Right kidney (tissue), 1 donor: ENCODE data around the gene ART1.
"Not testable (repeated sequence)": the region's sequence is repeated elsewhere in the genome, so short reads cannot be mapped to it uniquely, and the experiment has no call there.

Experiments used
- DNase-seq: peaks from one replicate; pipeline ENCODE4 v3.0.0-alpha.2; 2016

Gene ART1

DNA sequence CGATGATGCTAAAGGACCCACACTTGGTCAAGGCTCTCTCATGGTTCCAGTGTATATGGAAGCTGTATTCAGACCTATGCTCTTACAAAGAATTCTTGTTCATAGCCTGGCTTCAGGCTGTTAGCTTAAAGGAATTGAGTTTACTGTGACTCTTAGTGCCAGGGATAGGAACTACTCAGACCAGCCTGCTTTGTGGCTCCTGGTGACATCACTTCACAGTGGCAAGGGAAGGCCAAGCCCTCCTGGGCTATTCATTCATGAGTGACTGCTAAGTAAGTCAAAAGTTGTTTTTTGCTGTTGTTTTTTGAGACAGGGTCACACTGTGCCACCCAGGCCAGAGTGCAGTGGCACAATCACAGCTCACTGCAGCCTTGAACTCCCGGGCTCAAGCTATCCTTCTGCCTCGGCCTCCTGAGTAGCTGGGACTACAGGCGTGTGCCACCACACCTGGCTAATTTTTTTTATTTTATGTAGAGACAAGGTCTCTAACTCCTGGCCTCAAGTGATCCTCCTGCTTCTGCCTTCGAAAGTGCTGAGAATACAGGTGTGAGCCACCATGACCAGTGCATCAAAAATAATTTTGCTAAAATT, 12.8 kb upstream of the ART1 start:
- no peak for DNase-seq

DNA sequence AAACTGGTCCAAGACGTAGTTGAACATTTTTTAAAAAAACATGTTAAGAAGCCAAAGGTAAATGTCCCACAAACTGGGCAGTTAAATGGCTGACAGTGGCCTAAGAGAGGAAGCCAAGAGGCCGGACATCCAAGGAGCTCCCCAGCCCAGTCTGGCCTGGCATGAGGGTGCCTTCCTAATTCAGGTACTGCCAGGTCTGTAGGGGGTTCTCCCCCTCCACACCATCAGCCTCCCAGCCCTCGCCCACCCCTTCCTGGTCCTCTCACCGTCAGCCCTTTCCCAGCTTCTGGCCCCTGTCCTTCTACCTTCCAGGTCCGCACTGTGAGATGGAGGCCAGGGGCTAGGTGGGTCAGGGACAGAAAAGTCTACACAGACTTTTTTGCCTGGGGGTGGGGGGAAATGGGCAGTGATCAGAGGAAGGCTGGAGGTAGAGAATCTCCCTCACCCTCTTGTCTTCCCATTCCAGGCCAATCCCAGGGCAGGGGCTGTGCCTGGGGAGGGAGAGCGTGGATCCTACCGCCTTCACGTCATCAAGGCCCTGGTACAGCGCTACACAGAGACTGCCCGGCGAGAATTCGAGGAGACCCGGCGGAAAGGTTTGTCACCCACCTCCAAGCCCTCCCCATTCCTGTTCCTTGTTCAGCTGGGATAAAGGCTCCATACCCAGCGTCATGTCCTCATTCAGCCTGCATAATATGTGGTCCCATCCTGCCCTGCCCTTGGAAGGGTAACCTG, 9.1 kb upstream of the ART1 start:
- no peak for DNase-seq

DNA sequence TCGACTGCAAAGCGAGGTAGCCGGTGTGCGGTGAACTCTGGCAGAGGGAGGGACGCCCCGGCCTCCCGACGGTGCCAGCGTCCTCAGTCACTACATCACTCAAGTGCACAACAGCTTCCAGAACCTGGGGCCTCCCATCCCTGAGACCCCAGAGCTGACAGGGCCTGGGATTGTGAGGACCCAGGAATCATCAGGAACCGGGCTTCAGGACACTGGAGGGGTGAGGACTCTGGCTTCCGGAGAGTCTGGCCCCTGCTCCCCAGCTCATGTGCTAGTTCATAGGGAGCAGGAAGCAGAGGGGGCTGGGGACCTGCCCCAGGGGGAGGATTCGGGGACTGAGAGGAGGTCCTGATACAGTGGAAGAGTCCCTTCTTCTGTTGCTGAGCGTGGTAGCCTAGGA, 7.7 kb upstream of the ART1 start:
- no peak for DNase-seq

DNA sequence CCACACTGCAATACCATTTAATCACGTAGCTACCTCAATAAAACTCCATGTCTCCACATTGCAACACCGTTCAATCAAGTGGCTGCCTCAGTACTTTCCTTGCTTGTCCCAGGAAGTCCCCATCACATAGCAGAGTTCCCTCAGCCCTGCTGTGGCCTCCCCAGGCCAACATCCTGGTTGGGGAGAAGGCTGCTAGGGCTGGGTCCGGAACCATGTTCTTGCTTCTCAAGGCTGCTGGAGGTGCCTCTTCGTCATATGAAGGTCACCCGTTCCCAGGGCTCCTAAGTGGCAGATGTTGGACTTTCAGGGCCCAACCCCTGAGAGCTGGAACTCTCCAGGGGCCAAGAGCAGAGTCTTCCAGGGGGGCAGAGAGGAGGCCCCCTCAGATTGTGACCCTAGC, 6.4 kb upstream of the ART1 start:
- no peak for DNase-seq

DNA sequence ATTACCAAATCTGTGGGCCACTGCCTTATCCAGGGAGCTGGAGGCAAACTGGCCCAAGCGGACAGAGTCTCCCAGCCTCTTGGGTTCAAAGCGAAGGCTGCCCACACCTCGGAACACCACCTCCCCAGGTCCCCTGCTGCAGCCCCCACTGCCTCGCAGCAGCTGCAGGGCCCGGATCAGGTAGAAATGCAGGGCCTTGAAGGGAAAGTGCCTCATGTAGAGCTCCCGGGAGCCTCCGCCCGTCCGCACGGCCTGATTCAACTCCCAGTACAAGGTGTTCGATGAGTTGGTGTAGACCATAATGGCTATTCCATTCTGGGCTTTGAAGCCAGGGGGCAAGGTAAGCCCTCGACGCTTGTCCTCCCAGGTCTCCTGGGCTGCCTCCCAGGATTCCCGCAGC, 5.1 kb upstream of the ART1 start:
- DNase-seq: no peak

DNA sequence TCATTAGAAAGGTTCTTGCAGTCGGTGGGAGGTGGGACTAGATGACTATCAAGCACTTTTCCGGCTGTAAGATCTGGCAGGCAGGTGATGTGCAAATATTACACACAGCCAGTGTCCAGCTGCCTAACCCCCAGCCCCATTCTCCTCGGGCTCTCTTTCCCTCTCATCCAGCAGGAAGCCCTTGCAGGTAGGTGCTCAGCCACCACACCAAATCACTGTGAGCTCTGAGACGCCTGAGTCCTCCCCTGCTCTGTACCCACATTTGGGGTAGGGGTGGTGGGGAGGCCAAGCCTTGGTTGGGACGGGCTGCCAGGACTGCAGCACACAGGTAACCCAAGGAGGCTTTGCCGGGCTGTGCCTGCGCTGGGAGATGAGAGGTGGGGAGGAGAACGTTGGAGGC, 3.7 kb upstream of the ART1 start:
- DNase-seq: no peak

DNA sequence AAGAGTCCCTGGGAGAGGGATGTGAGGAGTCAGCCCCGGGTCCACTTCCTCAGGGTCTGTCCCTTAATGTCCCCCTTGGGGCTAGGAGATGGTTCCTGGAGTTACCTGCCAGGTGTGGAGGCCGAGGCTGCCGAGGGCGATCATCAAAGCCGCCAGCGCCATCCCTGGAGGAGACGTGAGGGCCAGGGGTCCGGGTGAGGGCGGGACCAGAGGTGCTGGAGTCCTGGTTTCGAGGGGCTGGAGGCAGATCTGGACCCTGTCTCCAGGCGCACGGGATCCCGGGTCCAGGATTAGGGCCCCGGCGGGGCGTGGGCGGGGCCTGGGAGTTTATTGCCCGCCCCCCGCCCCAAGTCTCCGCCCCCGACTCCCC, 3.2 kb upstream of the ART1 start, which contains the start of gene ART5:
Gene ART5, minus strand, starts transcription at position 292 of the 370 bp plus-strand sequence. Its CDS starts 130 bp downstream, at position 162.
- DNase-seq: peak; percentile 52

DNA sequence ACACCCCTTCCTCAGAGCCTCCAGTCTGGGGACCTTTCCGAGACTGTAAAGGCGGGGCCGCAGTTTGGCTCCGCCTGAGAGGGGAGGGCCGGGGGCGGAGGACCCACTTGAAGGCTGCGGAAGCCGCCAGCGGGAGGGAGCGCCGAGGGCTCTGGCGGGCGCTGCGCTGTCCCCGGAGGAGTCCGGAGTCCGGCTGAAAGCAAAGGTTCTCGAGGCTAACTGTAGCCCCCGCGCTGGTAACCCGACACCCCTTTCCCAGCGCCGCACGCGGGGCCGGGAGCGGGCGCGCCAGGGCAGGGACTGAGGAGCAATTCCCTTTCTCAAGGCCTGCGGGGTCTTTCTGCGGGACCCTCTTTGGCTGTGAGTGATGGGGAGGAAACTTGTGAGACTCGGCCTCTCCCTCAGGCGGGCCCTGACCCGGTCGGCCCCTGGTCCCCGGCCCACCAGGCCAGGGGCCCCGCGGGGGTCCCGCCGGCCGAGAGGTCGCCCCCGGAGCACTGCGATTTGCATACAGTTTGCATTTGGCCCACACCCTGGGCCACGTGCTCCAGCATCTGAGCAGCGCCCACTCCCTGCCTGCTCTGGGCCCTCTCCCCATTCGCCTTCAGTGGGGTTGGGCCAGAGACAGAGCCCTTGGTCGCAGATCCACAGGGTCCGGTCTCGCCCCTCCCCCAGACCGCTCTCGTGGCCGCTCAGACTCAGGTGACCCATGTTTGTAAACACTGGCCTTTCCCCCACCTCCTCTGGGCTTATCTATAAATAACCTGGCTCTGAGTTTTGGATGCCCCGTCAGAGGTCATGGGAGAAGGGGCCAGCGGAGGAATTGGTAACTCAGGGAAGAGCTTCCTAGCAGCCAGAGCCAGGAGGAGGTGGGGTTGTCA, 2.6 kb upstream of the ART1 start:
- peak; percentile 96 for DNase-seq

DNA sequence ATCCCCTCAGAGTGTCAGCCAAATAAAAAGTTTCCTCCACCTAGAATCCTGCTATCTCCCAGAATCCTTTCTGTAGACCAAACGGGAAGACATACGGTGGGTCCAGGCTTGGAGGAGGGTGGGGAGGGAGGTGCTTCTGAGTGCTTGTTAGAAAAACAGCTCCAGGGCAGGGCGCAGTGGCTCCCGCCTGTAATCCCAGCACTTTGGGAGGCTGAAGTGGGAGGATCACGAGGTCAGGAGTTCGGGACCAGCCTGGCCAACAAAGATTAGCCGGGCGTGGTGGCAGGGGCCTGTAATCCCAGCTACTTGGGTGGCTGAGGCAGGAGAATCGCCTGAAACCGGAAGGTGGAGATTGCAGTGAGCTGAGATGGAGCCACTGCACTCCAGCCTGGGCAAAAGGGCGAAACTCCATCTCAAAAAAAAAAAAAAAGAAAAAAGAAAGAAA, 1.8 kb upstream of the ART1 start:
- DNase-seq: not testable (repeated sequence)

DNA sequence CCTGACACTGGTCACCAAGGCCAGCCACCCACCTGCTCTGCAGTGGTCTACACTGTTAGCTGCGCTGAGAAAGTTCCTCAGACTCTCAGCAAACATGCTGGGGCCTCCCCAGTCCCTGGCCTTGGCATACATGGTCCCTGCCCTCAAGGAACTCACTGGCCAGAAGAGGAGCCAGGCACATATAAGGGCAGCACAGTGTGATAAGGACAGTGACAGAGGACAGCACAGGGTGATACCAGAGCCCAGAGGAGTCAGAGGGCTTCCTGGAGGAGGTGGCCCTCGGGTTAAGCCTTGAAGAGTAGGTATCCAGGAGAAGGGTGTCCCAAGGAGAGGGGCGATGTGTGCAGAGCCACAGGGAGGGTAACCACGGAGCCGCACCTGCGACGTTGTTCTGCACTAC, 624 bp downstream of the ART1 start:
- no peak for DNase-seq

DNA sequence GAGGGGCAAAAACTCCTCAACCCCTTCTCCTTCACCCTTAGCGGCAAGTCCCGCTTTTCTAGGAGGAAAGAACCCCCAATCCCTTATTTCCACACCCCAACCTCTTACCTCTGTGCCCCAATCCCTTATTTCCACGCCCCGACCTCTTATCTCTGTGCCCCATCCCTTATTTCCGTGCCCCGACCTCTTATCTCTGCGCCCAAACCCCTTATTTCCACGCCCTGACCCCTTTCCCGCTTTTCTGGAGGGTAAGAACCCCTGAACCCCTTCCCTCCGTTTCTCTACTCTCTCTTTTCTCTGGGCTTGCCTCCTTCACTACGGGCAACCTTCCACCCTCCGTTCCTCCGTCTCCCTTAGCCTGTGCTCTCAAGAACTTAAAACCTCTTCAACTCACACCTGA, 3.9 kb downstream of the ART1 start:
- not testable (repeated sequence) for DNase-seq

DNA sequence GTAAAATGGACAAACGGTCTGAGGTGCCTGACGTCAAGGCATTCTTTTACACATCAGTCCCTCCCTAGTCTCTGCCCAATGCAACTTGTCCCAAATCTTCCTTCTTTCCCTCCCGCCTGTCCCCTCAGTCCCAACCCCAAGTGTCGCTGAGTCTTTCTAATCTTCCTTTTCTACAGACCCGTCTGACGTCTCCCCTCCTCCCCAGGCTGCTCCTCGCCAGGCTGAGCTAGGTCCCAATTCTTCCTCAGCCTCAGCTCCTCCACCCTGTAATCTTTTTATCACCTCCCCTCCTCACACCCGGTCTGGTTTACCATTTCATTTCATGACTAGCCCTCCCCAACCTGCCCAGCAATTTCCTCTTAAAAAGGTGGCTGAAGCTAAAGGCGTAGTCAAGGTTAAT, 4.4 kb downstream of the ART1 start:
- not testable (repeated sequence) for DNase-seq

DNA sequence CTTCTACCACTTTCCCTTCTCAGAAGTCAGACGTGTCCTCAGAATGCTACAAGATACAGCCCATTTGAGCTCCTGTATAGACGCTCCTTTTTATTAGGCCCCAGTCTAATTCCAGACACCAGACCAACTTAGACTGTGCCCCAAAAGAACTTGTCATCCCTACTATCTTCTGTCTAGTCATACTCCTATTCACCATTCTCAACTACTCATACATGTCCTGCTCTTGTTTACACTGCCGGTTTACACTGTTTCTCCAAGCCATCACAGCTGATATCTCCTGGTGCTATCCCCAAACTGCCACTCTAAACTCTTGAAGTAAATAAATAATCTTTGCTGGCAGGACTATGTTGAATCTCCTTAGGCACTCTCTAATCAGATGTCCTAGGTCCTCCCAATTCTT, 7.6 kb downstream of the ART1 start:
- DNase-seq: not testable (repeated sequence)

DNA sequence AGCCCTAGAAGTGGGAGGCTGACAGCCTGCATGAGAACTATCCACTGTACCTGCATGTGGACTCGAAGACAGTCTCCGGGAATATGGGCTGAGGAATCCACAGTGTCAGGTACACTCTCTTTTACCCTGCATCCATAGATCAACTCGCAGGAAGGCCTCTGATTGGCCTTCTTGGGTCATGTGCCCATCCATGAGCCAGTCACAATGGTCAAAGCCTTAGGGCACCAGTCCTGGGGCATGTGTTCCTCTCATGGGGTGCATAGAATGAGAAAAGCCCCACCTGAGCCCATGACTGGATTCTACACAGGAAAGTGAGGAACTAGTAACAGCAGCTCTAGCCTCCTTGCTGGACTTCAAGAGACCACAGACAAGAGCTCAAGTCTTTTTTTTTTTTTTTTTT, 10.6 kb downstream of the ART1 start:
- no peak for DNase-seq

DNA sequence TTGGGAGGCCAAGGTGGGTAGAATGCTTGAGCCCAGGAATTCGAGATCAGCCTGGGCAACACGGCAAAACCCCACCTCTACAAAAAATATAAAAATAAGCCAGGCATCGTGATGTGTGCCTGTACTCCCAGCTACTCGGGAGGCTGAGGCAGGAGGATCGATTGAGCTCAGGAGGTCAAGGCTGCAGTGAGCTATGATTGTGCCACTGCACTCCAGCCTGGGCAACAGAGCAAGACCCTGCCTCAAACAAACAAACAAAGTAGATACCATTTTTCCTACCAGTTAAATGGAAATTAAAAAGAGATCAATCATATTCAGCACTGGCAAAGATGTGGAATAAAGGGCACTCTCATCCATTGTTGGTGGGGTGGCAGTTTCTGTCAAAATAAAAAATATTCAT, 12.4 kb downstream of the ART1 start:
- DNase-seq: not testable (repeated sequence)

DNA sequence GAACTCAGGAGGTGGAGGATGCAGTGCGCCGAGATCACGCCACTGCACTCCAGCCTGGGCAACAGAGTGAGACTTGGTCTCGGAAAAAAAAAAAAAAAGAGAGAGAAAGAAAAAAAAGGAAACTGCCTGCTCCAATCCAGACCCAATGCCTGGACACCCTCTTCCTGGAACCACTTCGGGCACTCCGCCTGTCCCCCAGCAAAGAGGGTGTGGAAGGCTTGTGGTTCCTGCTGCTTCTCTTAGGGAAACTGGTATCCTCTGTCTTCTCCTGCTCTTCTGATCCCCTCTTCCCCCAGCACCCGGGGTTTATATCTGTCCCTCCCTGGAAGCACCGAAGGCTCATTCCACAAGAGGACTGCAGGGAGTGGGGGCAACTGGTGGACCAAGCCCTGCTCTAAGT, 13.3 kb downstream of the ART1 start:
- no peak for DNase-seq

DNA sequence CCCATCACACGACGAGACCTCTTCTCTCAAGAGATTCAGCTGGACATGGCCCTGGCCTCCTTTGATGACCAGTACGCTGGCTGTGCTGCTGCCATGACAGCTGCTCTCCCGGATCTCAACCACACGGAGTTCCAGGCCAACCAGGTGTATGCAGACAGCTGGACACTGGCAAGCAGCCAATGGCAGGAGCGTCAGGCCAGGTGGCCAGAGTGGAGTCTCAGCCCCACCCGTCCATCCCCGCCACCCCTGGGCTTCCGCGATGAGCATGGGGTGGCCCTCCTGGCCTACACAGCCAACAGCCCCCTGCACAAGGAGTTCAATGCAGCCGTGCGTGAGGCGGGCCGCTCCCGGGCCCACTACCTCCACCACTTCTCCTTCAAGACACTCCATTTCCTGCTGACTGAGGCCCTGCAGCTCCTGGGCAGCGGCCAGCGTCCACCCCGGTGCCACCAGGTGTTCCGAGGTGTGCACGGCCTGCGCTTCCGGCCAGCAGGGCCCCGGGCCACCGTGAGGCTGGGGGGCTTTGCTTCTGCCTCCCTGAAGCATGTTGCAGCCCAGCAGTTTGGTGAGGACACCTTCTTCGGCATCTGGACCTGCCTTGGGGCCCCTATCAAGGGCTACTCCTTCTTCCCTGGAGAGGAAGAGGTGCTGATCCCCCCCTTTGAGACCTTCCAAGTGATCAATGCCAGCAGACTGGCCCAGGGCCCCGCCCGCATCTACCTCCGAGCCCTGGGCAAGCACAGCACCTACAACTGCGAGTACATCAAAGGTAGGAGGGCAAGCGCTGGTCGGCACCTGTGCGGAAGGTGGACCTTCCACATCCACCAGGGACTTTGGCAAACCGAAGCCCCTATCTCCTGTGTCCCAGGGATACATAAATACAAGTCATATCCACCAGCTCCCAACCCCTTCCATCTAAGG, 14.9 kb downstream of the ART1 start:
- DNase-seq: no peak

DNA sequence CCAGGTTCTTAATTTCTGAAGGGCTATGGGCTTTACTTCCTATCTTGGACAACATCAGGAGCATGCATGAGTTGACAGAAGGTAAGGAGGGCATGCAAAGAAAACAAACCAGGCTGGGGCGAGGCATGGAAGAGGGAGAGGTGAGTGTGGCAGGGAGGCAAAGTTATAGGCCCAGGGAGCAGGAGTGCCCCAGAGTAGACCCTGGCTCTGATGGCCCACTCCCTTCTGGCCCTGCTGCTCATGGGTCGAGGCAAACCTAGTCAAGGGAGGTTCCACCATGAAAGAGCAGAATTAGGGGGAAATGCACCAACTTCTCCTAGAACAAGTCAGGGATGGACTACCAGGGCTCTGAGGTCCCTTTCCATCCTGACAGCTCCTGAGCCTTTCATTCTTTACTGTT, 16.0 kb downstream of the ART1 start:
- no peak for DNase-seq

DNA sequence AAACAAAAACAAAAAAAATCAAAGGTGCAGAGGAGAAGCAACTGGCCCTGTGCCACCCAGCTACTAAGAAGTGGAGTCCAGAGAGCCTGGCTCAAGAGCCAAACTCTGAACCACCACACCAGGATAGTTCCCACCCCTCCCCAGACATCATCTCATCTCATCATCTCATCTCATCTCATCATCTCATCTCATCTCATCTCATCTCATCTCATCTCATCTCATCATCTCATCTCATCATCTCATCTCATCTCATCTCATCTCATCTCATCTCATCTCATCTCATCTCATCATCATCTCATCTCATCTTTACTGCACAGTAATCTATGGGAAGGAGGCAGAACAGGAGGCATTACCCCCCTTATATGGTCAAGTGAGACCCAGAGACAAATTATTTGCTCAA, 17.9 kb downstream of the ART1 start:
- DNase-seq: no peak

DNA sequence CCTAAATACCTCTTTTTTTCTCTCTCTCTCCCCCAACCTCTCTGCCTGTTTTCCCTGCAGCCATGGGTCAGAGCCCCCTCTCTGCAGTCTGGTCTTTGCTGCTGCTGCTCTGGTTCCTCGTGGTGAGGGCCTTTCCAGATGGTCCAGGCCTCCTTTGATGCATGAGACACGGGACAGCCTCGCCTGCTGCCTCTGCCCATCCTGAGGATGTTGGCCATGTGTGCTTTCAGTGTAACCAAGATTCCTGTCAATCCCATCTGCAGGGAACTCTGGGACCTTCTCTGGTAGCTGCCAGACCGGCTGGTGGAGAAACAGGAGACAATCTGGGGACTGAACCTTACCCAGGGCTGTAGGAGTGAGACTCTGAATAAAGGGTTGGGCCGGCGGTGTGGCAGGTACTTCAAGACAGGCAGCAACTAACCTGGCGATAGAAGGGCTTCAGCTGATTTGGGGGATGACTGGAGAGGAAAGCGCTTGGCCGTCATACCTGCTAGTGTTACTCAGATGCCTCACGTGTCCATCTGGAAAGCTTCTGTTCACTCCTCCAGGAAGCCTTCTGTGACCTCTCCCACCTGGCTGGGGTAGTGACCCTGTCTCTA, 19.2 kb downstream of the ART1 start:
- no peak for DNase-seq

DNA sequence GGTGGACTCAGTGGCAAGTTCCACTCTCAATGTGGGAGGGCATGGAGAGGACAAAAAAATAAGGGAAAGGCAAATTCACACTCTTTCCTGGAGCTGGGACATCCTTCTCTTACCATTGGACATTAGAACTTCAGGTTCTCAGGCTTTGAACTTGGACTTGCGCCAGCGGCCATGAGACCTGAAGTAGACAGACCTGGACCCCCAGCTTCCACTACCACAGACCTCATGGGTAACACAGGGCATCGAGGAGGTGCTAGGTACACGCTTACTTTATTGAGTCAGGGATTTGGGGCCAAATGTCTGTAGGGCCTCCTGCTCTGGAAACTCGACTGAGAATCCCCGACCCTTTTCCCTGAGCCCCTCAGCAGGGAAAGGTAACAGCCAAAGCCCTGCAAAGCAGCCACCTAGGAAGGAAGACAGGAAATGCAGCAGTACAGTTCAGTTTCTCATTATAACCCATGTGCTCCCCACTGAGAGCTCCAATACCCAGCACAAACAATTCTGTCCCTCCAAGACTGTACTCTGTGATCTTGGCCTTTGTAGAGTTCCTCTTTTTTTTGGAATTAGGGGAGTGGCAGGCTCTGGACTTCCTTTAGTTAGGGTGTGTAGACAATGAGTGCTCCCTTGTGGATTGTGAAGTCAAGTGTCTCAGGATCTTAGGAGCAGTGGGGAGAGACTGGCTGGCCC, 20.6 kb downstream of the ART1 start:
- no peak for DNase-seq
